ENCODE results near the gene PHLPP1.

PHLPP1 gene

DNA sequence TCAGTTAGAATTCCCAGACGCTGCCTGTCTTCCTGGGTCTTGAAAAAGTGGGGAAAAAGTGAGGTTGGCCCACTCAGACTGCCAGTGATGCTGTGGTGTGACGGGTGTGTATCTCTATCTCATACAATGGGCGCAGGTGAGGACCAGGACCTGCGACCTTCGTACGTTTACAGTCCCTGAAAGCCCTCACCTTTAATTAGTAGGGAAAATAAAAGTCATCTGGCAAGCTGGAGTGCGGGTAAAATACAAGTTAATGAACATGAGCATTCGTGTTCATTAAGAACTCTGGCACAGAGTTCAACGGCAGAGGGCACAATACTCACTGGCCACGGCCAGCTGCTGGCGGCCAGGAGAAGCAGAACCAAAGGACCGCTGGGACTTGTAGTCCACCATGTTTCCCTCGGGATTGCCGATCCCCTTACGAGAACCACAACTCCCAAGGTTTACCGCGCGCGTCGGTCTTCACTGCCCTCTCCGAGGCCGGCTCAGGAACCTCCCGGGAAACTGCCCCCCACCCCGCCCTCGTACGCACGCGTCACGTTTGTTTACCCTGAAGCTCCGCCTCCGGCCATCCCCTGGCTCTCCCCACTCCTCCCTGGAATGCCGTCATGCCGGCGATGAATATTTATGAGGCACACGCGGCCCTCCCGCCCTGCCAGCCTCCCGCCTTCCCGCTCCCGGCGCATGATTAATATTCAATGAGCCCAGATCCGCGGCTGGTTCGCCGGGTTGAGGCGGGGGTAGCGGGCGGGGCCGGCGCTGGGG, 488 bp upstream of the PHLPP1 start:
- H3K9me3 ChIP-seq: no peaks in the 10 kb centered on the region
- peak overlapping the region; percentile 95 for H3K27ac ChIP-seq
- H3K27me3 ChIP-seq: no peaks in the 10 kb centered on the region
- H3K36me3 ChIP-seq: no peaks in the 10 kb centered on the region
- peak overlapping the region; percentile 80 to 90 for H3K4me3 ChIP-seq (ENCODE audit: low read depth in 1 of 2, low read length in 1 of 2)
- TF ChIP-seq, protein P1, sequence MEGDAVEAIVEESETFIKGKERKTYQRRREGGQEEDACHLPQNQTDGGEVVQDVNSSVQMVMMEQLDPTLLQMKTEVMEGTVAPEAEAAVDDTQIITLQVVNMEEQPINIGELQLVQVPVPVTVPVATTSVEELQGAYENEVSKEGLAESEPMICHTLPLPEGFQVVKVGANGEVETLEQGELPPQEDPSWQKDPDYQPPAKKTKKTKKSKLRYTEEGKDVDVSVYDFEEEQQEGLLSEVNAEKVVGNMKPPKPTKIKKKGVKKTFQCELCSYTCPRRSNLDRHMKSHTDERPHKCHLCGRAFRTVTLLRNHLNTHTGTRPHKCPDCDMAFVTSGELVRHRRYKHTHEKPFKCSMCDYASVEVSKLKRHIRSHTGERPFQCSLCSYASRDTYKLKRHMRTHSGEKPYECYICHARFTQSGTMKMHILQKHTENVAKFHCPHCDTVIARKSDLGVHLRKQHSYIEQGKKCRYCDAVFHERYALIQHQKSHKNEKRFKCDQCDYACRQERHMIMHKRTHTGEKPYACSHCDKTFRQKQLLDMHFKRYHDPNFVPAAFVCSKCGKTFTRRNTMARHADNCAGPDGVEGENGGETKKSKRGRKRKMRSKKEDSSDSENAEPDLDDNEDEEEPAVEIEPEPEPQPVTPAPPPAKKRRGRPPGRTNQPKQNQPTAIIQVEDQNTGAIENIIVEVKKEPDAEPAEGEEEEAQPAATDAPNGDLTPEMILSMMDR (IDR thresholded peaks at IDR 0.05): peak; percentile 81
- H3K4me1 ChIP-seq (ENCODE audit: control insufficient read depth in 1 of 2, insufficient read depth in 1 of 2, low read depth in 1 of 2, low read length in 1 of 2): peaks cover 22 to 25% of the 10 kb centered on the region in 2 experiments

DNA sequence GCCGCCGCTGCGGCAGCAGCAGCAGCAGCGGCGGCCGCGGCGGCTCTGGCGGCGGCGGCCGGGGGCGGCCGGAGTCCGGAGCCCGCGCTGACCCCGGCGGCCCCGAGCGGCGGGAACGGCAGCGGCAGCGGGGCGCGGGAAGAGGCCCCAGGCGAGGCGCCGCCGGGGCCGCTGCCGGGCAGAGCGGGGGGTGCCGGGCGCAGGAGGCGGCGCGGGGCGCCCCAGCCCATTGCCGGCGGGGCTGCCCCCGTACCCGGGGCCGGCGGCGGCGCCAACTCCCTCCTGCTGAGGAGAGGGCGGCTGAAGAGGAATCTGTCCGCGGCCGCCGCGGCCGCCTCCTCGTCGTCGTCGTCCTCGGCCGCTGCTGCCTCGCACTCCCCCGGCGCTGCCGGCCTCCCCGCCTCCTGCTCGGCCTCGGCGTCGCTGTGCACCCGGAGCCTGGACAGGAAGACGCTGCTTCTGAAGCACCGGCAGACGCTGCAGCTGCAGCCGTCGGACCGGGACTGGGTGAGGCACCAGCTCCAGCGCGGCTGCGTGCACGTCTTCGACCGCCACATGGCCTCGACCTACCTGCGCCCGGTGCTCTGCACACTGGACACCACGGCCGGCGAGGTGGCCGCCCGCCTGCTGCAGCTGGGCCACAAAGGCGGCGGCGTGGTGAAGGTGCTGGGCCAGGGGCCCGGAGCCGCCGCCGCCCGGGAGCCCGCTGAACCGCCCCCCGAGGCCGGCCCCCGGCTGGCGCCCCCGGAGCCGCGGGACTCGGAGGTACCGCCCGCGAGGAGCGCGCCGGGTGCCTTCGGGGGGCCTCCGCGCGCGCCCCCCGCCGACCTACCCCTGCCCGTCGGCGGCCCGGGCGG, 646 bp downstream of the PHLPP1 start:
- Histone ChIP-seq H3K27me3 (no peaks in the 10 kb centered on the region), H3K36me3 (no peaks in the 10 kb centered on the region), H3K27ac (peak overlapping the region; percentile 95), H3K9me3 (no peaks in the 10 kb centered on the region), H3K4me1 (ENCODE audit: control insufficient read depth in 1 of 2, insufficient read depth in 1 of 2, low read depth in 1 of 2, low read length in 1 of 2) (peaks cover 22 to 25% of the 10 kb centered on the region in 2 experiments), H3K4me3 (ENCODE audit: low read depth in 1 of 2, low read length in 1 of 2) (peak overlapping the region; percentile 81 to 90)
- TF ChIP-seq, protein P1 (IDR thresholded peaks at IDR 0.05): no peak

DNA sequence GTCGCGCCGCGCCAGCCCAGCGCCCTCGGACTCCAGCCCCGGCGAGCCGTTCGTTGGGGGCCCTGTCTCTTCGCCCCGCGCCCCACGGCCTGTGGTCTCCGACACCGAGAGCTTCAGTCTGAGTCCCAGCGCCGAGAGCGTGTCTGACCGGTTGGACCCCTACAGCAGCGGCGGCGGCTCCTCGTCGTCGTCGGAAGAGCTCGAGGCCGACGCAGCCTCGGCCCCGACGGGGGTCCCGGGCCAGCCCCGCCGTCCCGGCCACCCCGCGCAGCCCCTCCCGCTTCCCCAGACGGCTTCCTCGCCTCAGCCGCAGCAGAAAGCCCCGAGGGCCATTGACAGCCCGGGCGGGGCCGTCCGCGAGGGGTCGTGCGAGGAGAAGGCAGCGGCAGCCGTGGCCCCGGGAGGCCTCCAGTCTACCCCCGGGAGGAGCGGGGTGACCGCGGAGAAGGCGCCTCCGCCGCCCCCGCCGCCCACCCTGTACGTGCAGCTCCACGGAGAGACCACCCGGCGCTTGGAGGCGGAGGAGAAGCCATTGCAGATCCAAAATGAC, 1.4 kb downstream of the PHLPP1 start:
- TF ChIP-seq, protein P1 (IDR thresholded peaks at IDR 0.05): no peak
- no peaks in the 10 kb centered on the region for H3K9me3 ChIP-seq
- H3K4me1 ChIP-seq (ENCODE audit: control insufficient read depth in 1 of 2, insufficient read depth in 1 of 2, low read depth in 1 of 2, low read length in 1 of 2): peaks cover 22 to 25% of the 10 kb centered on the region in 2 experiments
- H3K4me3 ChIP-seq (ENCODE audit: low read depth in 1 of 2, low read length in 1 of 2): peak overlapping the region; percentile 81 to 90
- peak overlapping the region; percentile 95 for H3K27ac ChIP-seq
- no peaks in the 10 kb centered on the region for H3K36me3 ChIP-seq
- no peaks in the 10 kb centered on the region for H3K27me3 ChIP-seq

DNA sequence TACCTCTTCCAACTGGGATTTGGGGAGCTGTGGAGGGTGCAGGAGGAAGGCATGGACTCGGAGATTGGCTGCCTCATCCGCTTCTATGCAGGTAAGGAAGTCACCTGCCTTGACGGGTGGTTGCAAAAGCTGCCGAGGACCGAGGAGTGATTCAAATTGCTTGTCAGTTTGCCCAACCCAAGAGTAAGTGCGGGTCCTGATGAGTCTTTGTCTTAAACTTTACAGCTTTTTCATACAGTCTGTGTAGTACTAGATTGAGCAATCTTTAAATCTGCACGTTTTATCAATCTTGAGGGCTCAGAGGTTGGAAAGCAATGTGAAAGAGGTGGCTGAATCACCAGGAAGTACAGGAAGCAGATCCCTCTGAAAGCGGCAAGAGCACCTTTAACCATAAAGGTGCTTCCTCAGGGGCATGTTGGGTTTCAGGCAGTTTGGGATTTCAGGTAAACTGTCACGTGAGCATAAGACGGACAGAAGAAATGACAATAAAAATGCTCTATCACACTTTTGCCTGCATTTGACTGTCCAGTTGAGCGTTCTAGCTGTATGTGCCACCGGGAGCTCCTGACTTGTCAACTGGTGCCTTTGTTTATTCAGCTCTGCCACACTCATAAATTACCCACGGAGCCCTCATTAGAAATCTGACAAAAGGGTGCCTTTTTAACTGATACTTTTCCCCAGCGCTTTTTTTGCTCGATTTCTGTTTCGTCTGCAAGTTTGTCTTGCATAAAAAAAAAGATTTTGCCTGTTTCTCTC, 2.0 kb downstream of the PHLPP1 start:
- Histone ChIP-seq H3K4me3 (ENCODE audit: low read depth in 1 of 2, low read length in 1 of 2) (peak overlapping the region; percentile 81 to 90), H3K27ac (peak overlapping the region; percentile 95), H3K36me3 (no peaks in the 10 kb centered on the region), H3K9me3 (no peaks in the 10 kb centered on the region), H3K4me1 (ENCODE audit: control insufficient read depth in 1 of 2, insufficient read depth in 1 of 2, low read depth in 1 of 2, low read length in 1 of 2) (peaks cover 22 to 25% of the 10 kb centered on the region in 2 experiments), H3K27me3 (no peaks in the 10 kb centered on the region)
- TF ChIP-seq, protein P1 (IDR thresholded peaks at IDR 0.05): no peak

All from neutrophil (primary cell).